ENCODE measurements around the gene COLEC12.

Gene COLEC12

GRCh38 chr18:497688-498087 lies 2.8 kb downstream of the COLEC12 start:
- no peak for TF ChIP-seq CTCF (conservative IDR thresholded peaks at IDR 0.05; ENCODE audit: low read depth, low read length)
- no peak for DNase-seq (ENCODE audit: low read depth)
- no peak overlapping the region for H3K4me3 ChIP-seq (ENCODE audit: low read length)

- no peak overlapping the region for H3K4me3 ChIP-seq (ENCODE audit: low read length)
- DNase-seq (ENCODE audit: low read depth) = no peak
- no peak for TF ChIP-seq CTCF (conservative IDR thresholded peaks at IDR 0.05; ENCODE audit: low read depth, low read length)
Observed at GRCh38 chr18:495452-495851, 5.0 kb downstream of the COLEC12 start.

DNA sequence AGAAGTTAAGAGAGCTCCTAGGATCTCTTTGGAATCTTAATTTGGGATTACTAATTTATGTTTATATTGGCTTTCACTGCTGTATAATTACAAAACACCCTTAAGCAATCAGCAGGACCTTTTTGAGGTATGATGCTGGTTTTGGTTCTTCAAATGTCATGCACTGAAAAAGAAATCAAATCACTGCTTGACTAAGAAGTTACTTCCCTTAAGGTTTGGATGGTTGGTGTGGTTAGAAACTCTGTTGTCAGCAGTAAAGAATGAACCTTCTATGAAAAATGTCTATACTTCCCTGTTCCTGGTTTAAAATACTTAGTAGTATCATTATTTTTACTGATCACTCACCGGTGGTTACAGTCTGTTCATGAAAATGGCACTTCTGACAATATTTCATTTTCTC lies 5.5 kb downstream of the COLEC12 start:
- no peak for TF ChIP-seq CTCF (conservative IDR thresholded peaks at IDR 0.05; ENCODE audit: low read depth, low read length)
- H3K4me3 ChIP-seq (ENCODE audit: low read length) = no peak overlapping the region
- no peak for DNase-seq (ENCODE audit: low read depth)

GRCh38 chr18:493986-494983 lies 6.2 kb downstream of the COLEC12 start:
- TF ChIP-seq CTCF (conservative IDR thresholded peaks at IDR 0.05; ENCODE audit: low read depth, low read length) = no peak
- no peak overlapping the region for H3K4me3 ChIP-seq (ENCODE audit: low read length)
- no peak for DNase-seq (ENCODE audit: low read depth)

- DNase-seq (ENCODE audit: low read depth) = no peak
Observed at GRCh38 chr18:492451-492850, 8.1 kb downstream of the COLEC12 start.

DNA sequence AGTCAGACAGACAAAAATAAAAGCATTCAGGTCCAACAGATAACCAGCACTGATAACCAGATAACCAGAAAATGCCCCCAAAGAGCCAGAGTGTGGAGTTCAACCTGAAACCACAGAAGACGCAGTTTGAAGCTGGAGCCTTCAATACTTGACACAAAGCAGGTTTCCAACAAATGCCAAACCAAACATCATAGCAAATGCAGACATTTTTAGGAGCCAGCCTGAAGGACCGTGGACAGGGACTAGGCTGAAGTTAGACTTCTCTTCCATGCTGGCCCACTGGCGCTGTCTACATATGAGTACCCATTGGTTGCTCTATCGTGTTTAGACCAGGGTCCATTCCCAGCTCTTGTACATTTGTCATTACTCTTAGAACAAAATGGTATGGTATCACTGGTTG lies 9.9 kb downstream of the COLEC12 start:
- TF ChIP-seq CTCF (conservative IDR thresholded peaks at IDR 0.05; ENCODE audit: low read depth, low read length) = no peak
- DNase-seq (ENCODE audit: low read depth) = no peak

More at GRCh38 chr18:492451-492850, 8.1 kb downstream of the COLEC12 start:
- H3K4me3 ChIP-seq (ENCODE audit: low read length) = no peak overlapping the region
- no peak for TF ChIP-seq CTCF (conservative IDR thresholded peaks at IDR 0.05; ENCODE audit: low read depth, low read length)

GRCh38 chr18:490024-490366 lies 10.5 kb downstream of the COLEC12 start:
- no peak for TF ChIP-seq CTCF (conservative IDR thresholded peaks at IDR 0.05; ENCODE audit: low read depth, low read length)
- DNase-seq (ENCODE audit: low read depth) = no peak

More for the DNA sequence above, 9.9 kb downstream of the COLEC12 start:
- H3K4me3 ChIP-seq (ENCODE audit: low read length) = no peak overlapping the region

More at GRCh38 chr18:490024-490366, 10.5 kb downstream of the COLEC12 start:
- no peak overlapping the region for H3K4me3 ChIP-seq (ENCODE audit: low read length)

Data from retinal pigment epithelial cell (primary cell).